H9 (cell line): ENCODE results near the gene AVPR2. TPM values are rescaled to one million over a fixed set of nuclear protein-coding genes. Genes with fewer than 3 reads are reported as not detected.

Source experiments
- DNase-seq: peaks from one replicate; pipeline ENCODE4 v3.0.0-alpha.2; 2017
- H2AFZ ChIP-seq: one replicate; pipeline ENCODE4 v1.6.1; 2013; ENCODE audit warnings: mild to moderate bottlenecking, low read length, control low read depth, moderate library complexity
- H2AK5ac ChIP-seq: 2 replicates; pipeline ENCODE4 v1.6.1; 2013; ENCODE audit warnings: low read length, control low read depth, mixed read lengths; ENCODE audit not compliant: insufficient read length
- H2BK120ac ChIP-seq: one replicate; pipeline ENCODE4 v1.6.1; 2013; ENCODE audit warnings: low read depth, mild to moderate bottlenecking, low read length, control low read depth, inconsistent platforms; ENCODE audit not compliant: poor library complexity, severe bottlenecking
- H2BK12ac ChIP-seq: 2 replicates; pipeline ENCODE4 v1.6.1; 2013; ENCODE audit warnings: low read length, control low read depth, mixed read lengths, low read depth; ENCODE audit not compliant: insufficient read length
- H2BK15ac ChIP-seq: 2 replicates; pipeline ENCODE4 v1.6.1; 2013; ENCODE audit warnings: low read depth, low read length, control low read depth
- H2BK20ac ChIP-seq: one replicate; pipeline ENCODE4 v1.6.1; 2013; ENCODE audit warnings: low read depth, mild to moderate bottlenecking, low read length, control low read depth, inconsistent platforms; ENCODE audit not compliant: poor library complexity, severe bottlenecking
- H2BK5ac ChIP-seq: 2 replicates; pipeline ENCODE4 v1.6.1; 2013; ENCODE audit warnings: low read length, control low read depth, mixed read lengths; ENCODE audit not compliant: insufficient read length
- H3K14ac ChIP-seq: 2 replicates; pipeline ENCODE4 v1.6.1; 2013; ENCODE audit warnings: low read length, control low read depth; ENCODE audit not compliant: insufficient read depth
- H3K18ac ChIP-seq: 2 replicates; pipeline ENCODE4 v1.6.1; 2013; ENCODE audit warnings: low read depth, mild to moderate bottlenecking, mixed read lengths, low read length, control low read depth; ENCODE audit not compliant: insufficient read length
- H3K23ac ChIP-seq: 2 replicates; pipeline ENCODE4 v1.6.1; 2013; ENCODE audit warnings: low read length, control low read depth, mixed read lengths, low read depth; ENCODE audit not compliant: insufficient read length
- H3K23me2 ChIP-seq: 2 replicates; pipeline ENCODE4 v1.6.1; 2013; ENCODE audit warnings: low read depth, mild to moderate bottlenecking, mixed read lengths, low read length, control low read depth; ENCODE audit not compliant: insufficient read length, poor library complexity, severe bottlenecking
- H3K27ac ChIP-seq: 2 replicates; pipeline ENCODE4 v1.5.1; 2013; ENCODE audit warnings: low read length, control low read depth, mixed read lengths, low read depth; ENCODE audit not compliant: insufficient read length
- H3K27me3 ChIP-seq: 2 replicates; pipeline ENCODE4 v1.6.1; 2013; ENCODE audit warnings: low read length, control low read depth, inconsistent platforms; ENCODE audit not compliant: insufficient read depth
- H3K4ac ChIP-seq: 2 replicates; pipeline ENCODE4 v1.6.1; 2013; ENCODE audit warnings: low read depth, mild to moderate bottlenecking, control low read depth, inconsistent platforms, low read length, moderate library complexity
- H3K4me1 ChIP-seq: 2 replicates; pipeline ENCODE4 v1.6.1; 2013; ENCODE audit warnings: low read length, control low read depth, inconsistent platforms; ENCODE audit not compliant: insufficient read depth
- H3K4me2 ChIP-seq: 2 replicates; pipeline ENCODE4 v1.6.1; 2013; ENCODE audit warnings: low read length, control low read depth, mixed read lengths; ENCODE audit not compliant: insufficient read length, insufficient read depth
- H3K56ac ChIP-seq: 2 replicates; pipeline ENCODE4 v1.6.1; 2013; ENCODE audit warnings: low read depth, mild to moderate bottlenecking, mixed read lengths, low read length, control low read depth; ENCODE audit not compliant: insufficient read length
- H3K79me1 ChIP-seq: 2 replicates; pipeline ENCODE4 v1.6.1; 2013; ENCODE audit warnings: low read depth, mild to moderate bottlenecking, moderate library complexity, low read length, control low read depth, inconsistent platforms; ENCODE audit not compliant: insufficient read depth, poor library complexity, severe bottlenecking
- H3K79me2 ChIP-seq: 2 replicates; pipeline ENCODE4 v1.6.1; 2013; ENCODE audit warnings: low read length, control low read depth, inconsistent platforms; ENCODE audit not compliant: insufficient read depth
- H3K9ac ChIP-seq: 2 replicates; pipeline ENCODE4 v1.6.1; 2013; ENCODE audit warnings: low read length, control low read depth, mixed read lengths; ENCODE audit not compliant: insufficient read length; ENCODE audit errors: extremely low read depth
- H3K9me3 ChIP-seq: one replicate; pipeline ENCODE4 v1.6.1; 2013; ENCODE audit warnings: low read depth, low read length, inconsistent platforms; ENCODE audit not compliant: control insufficient read depth
- H3T11ph ChIP-seq: one replicate; pipeline ENCODE4 v1.6.1; 2013; ENCODE audit warnings: mild to moderate bottlenecking, low read length, control low read depth, inconsistent platforms
- H4K20me1 ChIP-seq: one replicate; pipeline ENCODE4 v1.6.1; 2013; ENCODE audit not compliant: control insufficient read depth, insufficient read length, insufficient read depth
- H4K5ac ChIP-seq: 2 replicates; pipeline ENCODE4 v1.6.1; 2013; ENCODE audit warnings: low read depth, mild to moderate bottlenecking, mixed read lengths, low read length, control low read depth; ENCODE audit not compliant: insufficient read length
- H4K8ac ChIP-seq: replicated peaks from 2 replicates; pipeline ENCODE4 v1.6.1; 2013; ENCODE audit warnings: low read length, control low read depth, mixed read lengths, low read depth; ENCODE audit not compliant: insufficient read length
- H4K91ac ChIP-seq: 2 replicates; pipeline ENCODE4 v1.6.1; 2013; ENCODE audit warnings: low read depth, mild to moderate bottlenecking, moderate library complexity, mixed read lengths, low read length, control low read depth; ENCODE audit not compliant: insufficient read length
- H3K27ac Mint-ChIP-seq, 3 experiments: 2 replicates in 2 of 3; 3 replicates in 1 of 3; pipeline ENCODE4 v1.8.0; 2020 to 2021; ENCODE audit warnings: mixed read lengths in 3 of 3, mild to moderate bottlenecking in 1 of 3, moderate library complexity in 1 of 3
- H3K27me3 Mint-ChIP-seq: 2 replicates; pipeline ENCODE4 v1.8.0; 2021; ENCODE audit warnings: low read depth, mild to moderate bottlenecking, moderate library complexity, mixed read lengths
- H3K36me3 Mint-ChIP-seq, 3 experiments: 2 replicates in 2 of 3; 3 replicates in 1 of 3; pipeline ENCODE4 v1.8.0; 2020 to 2021; ENCODE audit warnings: low read depth in 3 of 3, mixed read lengths in 3 of 3; ENCODE audit not compliant: insufficient read depth in 1 of 3
- H3K4me1 Mint-ChIP-seq, 2 experiments: 2 replicates each; pipeline ENCODE4 v1.8.0; 2020; ENCODE audit warnings: mixed read lengths in 2 of 2
- H3K4me3 Mint-ChIP-seq, 2 experiments: 2 replicates in 1 of 2; 3 replicates in 1 of 2; pipeline ENCODE4 v1.8.0; 2020 to 2021; ENCODE audit warnings: mild to moderate bottlenecking in 2 of 2, mixed read lengths in 2 of 2, moderate library complexity in 1 of 2
- H3K9me3 Mint-ChIP-seq, 2 experiments: 2 replicates in 1 of 2; 3 replicates in 1 of 2; pipeline ENCODE4 v1.8.0; 2020; ENCODE audit warnings: mild to moderate bottlenecking in 2 of 2, mixed read lengths in 2 of 2, moderate library complexity in 1 of 2
- CTCF ChIP-seq: fragments of 200-600 bp; sonication (generic); conservative IDR thresholded peaks from 3 replicates; pipeline ENCODE4 v1.8.0; 2021; ENCODE audit warnings: antibody characterized with exemption, mild to moderate bottlenecking
- WGBS: extraction: QIAGEN DNeasy Blood & Tissue Kit; methylation state at CpG from one replicate; pipeline ENCODE4 v1.1.7; 2013; ENCODE audit warnings: missing lambda C conversion rate, low lambda C conversion rate, mixed read lengths; ENCODE audit not compliant: insufficient read length; ENCODE audit errors: extremely low coverage; 5-methylcytosine and 5-hydroxymethylcytosine counted together
- total RNA-seq: library from RNA; stranded (reverse); gene quantifications from 2 replicates; pipeline ENCODE4 v1.2.1, GENCODE V29; 2021

AVPR2 gene
- total RNA-seq, 1 experiment from 2014 or later, result not detected

GRCh38 chrX:153874085-153874365 is 30.4 kb upstream of the AVPR2 start:
- Histone ChIP-seq H3K23ac (no peak overlapping the region), H3K27me3 (no peaks in the 10 kb centered on the region), H3K79me1 (no peaks in the 10 kb centered on the region), H3K56ac (no peak overlapping the region), H2AFZ (no peak overlapping the region), H4K20me1 (no peaks in the 10 kb centered on the region), H3K18ac (no peak overlapping the region), H4K91ac (no peak overlapping the region), H3K14ac (no peak overlapping the region), H3K79me2 (no peaks in the 10 kb centered on the region), H3K27ac (no peak overlapping the region), H2AK5ac (no peak overlapping the region), H2BK12ac (no peak overlapping the region), H2BK120ac (no peak overlapping the region), H3K9ac (no peak overlapping the region), H3T11ph (no peak overlapping the region), H2BK5ac (no peak overlapping the region), H4K8ac (no peak overlapping the region), H3K4me1 (no peaks in the 10 kb centered on the region; the same call in none of the 2 replicates), H3K4ac (no peak overlapping the region), H3K9me3 (no peaks in the 10 kb centered on the region), H2BK15ac (no peak overlapping the region), H4K5ac (no peak overlapping the region), H3K23me2 (peaks cover 2% of the 10 kb centered on the region), H2BK20ac (no peak overlapping the region), H3K4me2 (no peak overlapping the region)
- no peak overlapping the region for H3K27ac Mint-ChIP-seq
- no peak overlapping the region for H3K4me3 Mint-ChIP-seq
- TF ChIP-seq CTCF, result no peak
- H3K9me3 Mint-ChIP-seq, result peaks cover 66 to 86% of the 10 kb centered on the region in 2 experiments
- peaks cover 11% of the 10 kb centered on the region for H3K27me3 Mint-ChIP-seq
- peaks cover 6 to 25% (median 16%) of the 10 kb centered on the region in 3 experiments; a peak in 6 of 7 replicates for H3K36me3 Mint-ChIP-seq
- H3K4me1 Mint-ChIP-seq, result peaks cover 18 to 46% of the 10 kb centered on the region in 2 experiments
- no CpG with 5 or more reads among the region's 3 CpGs for WGBS
- no peak for DNase-seq
